Fibroblast of pulmonary artery (primary cell): ENCODE measurements around the gene ABHD12B.
"Not testable (repeated sequence)": the region's sequence is repeated elsewhere in the genome, so short reads cannot be mapped to it uniquely, and the experiment has no call there.

Experiments used
- DNase-seq: peaks from one replicate; pipeline ENCODE4 v3.0.0-alpha.2; 2010; ENCODE audit warnings: low read depth
- H3K4me3 ChIP-seq: replicated peaks from 2 replicates; pipeline ENCODE4 v1.5.1; 2011; ENCODE audit warnings: low read depth, mild to moderate bottlenecking, control low read depth, low read length, moderate library complexity
- TF ChIP-seq, protein P1 (sequence below): IDR thresholded peaks from 2 replicates; pipeline ENCODE4 v1.5.1; 2011; ENCODE audit warnings: mild to moderate bottlenecking, control low read depth, low read length, inconsistent platforms; ENCODE audit errors: missing control alignments

ABHD12B gene

DNA sequence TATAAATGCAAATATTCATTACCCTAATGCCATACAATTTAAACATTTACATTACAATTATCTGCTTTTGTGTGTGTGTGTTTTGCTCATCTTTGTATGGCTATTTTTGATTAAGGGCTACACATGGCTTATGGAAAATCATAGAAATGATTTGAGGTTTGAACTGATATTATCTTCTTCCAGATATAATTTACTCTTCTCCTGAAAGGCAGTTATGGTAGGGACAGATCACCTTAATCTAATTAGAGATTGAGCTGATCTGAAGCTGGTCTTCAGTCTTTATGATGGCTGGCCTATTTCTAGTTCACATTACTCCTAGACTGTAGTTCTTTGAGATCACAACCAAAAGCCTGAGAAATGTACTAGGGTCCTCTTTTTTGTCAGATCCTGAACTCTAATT is 15.6 kb downstream of the ABHD12B start:
- DNase-seq: no peak
- TF ChIP-seq, protein P1, sequence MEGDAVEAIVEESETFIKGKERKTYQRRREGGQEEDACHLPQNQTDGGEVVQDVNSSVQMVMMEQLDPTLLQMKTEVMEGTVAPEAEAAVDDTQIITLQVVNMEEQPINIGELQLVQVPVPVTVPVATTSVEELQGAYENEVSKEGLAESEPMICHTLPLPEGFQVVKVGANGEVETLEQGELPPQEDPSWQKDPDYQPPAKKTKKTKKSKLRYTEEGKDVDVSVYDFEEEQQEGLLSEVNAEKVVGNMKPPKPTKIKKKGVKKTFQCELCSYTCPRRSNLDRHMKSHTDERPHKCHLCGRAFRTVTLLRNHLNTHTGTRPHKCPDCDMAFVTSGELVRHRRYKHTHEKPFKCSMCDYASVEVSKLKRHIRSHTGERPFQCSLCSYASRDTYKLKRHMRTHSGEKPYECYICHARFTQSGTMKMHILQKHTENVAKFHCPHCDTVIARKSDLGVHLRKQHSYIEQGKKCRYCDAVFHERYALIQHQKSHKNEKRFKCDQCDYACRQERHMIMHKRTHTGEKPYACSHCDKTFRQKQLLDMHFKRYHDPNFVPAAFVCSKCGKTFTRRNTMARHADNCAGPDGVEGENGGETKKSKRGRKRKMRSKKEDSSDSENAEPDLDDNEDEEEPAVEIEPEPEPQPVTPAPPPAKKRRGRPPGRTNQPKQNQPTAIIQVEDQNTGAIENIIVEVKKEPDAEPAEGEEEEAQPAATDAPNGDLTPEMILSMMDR: no peak
- H3K4me3 ChIP-seq: no peak overlapping the region

DNA sequence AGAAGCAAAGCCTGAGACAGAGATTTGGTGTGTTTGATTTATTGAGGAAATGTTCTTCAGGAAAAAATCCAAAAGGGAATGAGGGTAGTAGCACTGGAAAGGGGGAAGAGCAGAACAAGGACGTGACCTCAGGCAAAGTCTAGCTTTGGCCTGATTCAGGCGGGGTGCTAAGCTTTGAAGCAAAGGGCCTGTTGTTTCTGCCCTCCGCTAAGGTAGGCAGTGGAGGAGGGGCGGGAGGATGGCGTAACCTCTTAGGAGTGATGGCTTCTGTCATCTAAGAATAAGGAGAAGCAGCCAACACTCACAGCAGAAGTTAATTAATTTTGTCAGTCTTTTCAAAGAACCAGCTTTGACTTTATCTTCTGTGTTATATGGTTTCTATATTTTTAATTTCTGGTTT is 20.4 kb downstream of the ABHD12B start:
- no peak overlapping the region for H3K4me3 ChIP-seq
- TF ChIP-seq, protein P1: no peak
- no peak for DNase-seq

DNA sequence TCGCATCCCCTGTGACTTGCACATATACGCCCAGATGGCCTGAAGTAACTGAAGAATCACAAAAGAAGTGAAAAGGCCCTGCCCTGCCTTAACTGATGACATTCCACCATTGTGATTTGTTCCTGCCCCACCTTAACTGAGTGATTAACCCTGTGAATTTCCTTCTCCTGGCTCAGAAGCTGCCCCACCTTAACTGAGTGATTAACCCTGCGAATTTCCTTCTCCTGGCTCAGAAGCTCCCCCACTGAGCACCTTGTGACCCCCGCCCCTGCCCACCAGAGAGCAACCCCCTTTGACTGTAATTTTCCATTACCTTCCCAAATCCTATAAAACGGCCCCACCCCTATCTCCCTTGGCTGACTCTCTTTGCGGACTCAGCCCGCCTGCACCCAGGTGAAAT is 24.6 kb downstream of the ABHD12B start:
- not testable (repeated sequence) for DNase-seq

DNA sequence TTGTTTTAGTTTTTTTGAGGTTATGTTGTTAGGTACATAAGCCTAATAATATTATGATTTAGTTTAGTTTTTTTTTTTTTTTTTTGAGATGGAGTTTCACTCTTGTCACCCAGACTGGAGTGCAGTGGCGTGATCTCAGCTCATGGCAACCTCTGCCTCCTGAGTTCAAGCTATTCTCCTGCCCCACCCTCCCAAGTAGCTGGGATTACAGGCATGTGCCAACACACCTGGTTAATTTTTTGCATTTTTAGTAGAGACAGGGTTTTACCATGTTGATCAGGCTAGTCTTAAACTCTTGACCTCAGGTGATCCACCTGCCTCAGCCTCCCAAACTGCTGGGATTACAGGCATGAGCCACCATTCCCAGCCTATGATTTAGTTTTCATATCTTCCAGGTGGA is 25.2 kb downstream of the ABHD12B start:
- DNase-seq, H3K4me3 ChIP-seq: not testable (repeated sequence)

More for the DNA sequence above, 24.6 kb downstream of the ABHD12B start:
- not testable (repeated sequence) for H3K4me3 ChIP-seq

DNA sequence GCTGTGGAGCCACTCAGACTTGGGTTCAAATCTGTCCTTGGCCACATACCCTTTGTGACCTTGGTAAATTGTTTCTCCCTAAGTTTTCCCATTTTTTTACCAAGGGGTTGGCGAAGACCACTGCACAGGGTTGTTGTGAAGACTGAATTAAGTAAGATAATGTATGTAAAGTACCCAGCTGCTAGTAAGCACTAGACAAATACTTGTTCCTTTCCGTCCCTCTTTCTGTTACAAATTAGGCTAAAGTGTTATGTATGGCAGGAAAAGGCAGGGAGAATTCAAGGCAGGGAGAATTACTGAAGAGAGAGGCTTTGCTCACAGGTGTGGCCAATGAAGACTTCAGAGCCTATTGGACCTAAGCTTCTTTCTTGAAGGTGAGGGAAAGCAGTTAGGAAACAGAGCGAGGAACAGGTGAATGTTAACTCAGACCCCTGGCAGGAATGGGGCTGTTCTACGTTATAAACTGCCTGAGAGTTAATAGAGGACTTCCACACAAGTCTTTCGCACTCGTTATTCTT is 25.9 kb downstream of the ABHD12B start:
- DNase-seq: no peak
- H3K4me3 ChIP-seq: no peak overlapping the region
- TF ChIP-seq, protein P1: no peak

DNA sequence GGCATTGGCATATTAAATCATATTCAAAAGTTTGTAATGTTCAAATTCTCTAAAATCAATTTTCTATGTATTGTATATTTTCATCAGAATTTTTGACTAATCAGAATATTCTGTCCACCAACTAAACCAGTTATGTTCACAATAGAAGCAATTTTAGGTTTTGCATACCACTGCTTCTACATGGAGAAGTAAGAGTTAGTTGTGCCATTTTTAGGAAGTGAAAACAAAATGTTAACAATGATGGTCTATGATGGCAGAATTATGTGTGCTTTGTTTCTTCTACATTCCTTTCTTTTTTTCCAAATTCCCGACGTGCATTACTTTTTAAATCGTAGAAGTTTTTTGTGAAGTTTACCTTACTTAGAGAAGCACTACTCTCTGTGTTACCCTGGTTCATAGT is 29.5 kb downstream of the ABHD12B start:
- TF ChIP-seq, protein P1: no peak
- no peak overlapping the region for H3K4me3 ChIP-seq
- no peak for DNase-seq

DNA sequence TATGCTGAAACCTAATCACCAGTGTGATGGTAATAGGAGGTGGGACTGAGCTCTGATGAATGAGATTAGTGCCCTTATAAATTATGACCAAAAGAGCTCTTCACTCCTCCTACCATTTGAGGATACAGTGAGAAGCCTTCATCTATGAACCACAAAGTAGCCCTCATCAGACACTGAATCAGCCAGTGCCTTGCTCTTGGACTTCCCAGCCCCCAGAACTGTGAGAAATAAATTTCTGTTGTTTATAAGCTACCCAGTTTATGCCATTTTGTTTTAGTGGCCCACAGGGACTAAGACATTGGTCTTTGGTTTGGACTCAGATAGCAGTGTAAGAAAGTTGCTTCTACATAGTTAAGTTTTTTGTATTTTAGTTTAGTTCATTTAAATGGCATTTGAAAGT is 32.9 kb downstream of the ABHD12B start:
- no peak overlapping the region for H3K4me3 ChIP-seq
- TF ChIP-seq, protein P1: no peak
- no peak for DNase-seq

DNA sequence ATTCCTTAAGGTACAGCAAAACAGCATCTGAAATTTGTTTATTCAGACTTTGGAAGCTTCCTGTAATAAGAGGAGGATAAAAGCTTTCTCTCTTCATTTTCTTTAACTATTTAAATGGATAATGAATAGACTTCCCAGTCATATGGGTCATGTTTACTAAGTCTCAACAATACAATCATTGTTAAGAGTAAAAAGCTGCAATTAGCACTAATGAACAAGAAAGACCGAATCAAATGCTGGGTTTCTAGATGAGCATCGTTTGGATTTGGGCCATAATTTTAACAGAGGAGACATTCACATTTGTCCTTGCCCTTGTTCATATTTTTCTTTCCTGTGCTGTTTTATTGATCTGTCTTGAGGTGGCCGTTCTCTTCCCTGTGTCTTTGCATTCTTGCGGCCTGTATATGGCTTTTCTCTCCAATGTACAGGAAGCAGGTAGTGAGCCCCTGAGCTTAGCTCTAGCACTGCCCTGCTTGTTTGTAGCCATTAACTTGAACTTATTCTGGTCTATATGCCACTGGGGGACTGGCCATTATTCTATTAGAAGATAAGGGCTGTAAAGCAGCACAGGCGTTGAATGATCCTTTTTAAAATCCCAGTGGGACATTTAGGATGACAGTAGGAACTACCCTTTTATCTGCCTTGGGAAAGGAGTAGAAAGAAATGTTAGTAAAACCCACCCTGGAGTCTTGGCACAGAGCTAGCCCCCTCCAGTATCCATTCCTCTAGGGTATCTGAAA is 34.6 kb downstream of the ABHD12B start:
- TF ChIP-seq, protein P1: no peak
- no peak for DNase-seq
- no peak overlapping the region for H3K4me3 ChIP-seq
